ENCODE measurements around the gene HYAL4. TPM values are rescaled to one million over a fixed set of nuclear protein-coding genes. Genes with fewer than 3 reads are reported as not detected.
"Not testable (repeated sequence)": the region's sequence is repeated elsewhere in the genome, so short reads cannot be mapped to it uniquely, and the experiment has no call there.

HYAL4 gene
- total and polyA plus RNA-seq, 5 donors from 2014 or later: not detected

DNA sequence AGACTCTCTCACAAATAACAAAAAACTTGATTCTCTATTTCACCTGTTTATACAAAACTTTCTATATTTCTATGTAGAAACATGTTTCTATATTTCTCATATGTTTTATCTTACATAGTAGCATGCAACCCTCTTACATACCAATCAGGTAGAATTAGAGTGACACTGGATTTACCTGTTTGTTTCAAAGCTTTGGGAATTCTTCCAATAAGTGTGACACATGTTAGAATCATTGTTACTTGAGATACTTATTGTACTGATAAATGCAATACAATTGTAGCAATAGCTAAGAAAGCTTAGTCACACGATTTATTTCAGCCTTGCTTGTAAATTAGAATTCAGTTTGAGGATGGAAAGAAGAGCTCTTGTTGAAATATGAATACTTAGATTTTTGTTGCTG, 4.9 kb downstream of the HYAL4 start:
- H3K36me3 Mint-ChIP-seq: no peaks in the 10 kb centered on the region
- Histone ChIP-seq H3K9me3 (ENCODE audit: control insufficient read depth in 2 of 2, low read length in 2 of 2) (no peaks in the 10 kb centered on the region), H3K4me3 (ENCODE audit: low read depth, low read length) (no peak overlapping the region), H3K4me1 (ENCODE audit: control insufficient read depth, insufficient read depth, low read length, poor library complexity, severe bottlenecking) (no peaks in the 10 kb centered on the region), H3K27me3 (ENCODE audit: control insufficient read depth, insufficient read depth, low read length) (no peaks in the 10 kb centered on the region), H3K27ac (ENCODE audit: insufficient read depth, low read length, poor library complexity, severe bottlenecking) (no peak overlapping the region), H3K36me3 (ENCODE audit: control insufficient read depth, insufficient read depth, low read length) (no peaks in the 10 kb centered on the region)
- no peak overlapping the region for H3K27ac Mint-ChIP-seq
- DNase-seq (no peak), ATAC-seq (ENCODE audit: low read depth in 2 of 2) (no peak)
- H3K9me3 Mint-ChIP-seq: peaks cover 0 to 11% (median 0%) of the 10 kb centered on the region in 7 donors
- H3K4me3 Mint-ChIP-seq: no peak overlapping the region
- H3K27me3 Mint-ChIP-seq: no peaks in the 10 kb centered on the region
- H3K4me1 Mint-ChIP-seq: no peaks in the 10 kb centered on the region

DNA sequence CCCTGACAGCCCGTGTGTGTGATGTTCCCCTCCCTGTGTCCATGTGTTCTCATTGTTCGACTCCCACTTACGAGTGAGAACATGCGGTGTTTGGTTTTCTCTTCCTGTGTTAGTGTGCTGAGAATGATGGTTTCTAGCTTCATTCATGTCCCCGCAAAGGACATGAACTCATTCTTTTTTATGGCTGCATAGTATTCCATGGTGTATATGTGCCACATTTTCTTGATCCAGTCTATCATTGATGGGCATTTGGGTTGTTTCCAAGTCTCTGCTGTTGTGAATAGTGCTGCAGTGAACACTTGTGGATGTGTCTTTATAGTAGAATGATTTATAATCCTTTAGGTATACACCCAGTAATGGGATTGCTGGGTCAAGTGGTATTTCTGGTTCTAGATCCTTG, 6.4 kb downstream of the HYAL4 start:
- not testable (repeated sequence) for H3K4me1 Mint-ChIP-seq; H3K27me3 ChIP-seq (ENCODE audit: control insufficient read depth, insufficient read depth, low read length); H3K4me1 ChIP-seq (ENCODE audit: control insufficient read depth, insufficient read depth, low read length, poor library complexity, severe bottlenecking); H3K4me3 Mint-ChIP-seq; DNase-seq; H3K36me3 Mint-ChIP-seq; ATAC-seq (ENCODE audit: low read depth in 2 of 2); H3K36me3 ChIP-seq (ENCODE audit: control insufficient read depth, insufficient read depth, low read length); H3K27ac ChIP-seq (ENCODE audit: insufficient read depth, low read length, poor library complexity, severe bottlenecking); H3K27ac Mint-ChIP-seq; H3K9me3 ChIP-seq (ENCODE audit: control insufficient read depth in 2 of 2, low read length in 2 of 2); H3K4me3 ChIP-seq (ENCODE audit: low read depth, low read length); H3K27me3 Mint-ChIP-seq
- peaks cover 0 to 18% (median 6%) of the 10 kb centered on the region in 7 donors for H3K9me3 Mint-ChIP-seq

DNA sequence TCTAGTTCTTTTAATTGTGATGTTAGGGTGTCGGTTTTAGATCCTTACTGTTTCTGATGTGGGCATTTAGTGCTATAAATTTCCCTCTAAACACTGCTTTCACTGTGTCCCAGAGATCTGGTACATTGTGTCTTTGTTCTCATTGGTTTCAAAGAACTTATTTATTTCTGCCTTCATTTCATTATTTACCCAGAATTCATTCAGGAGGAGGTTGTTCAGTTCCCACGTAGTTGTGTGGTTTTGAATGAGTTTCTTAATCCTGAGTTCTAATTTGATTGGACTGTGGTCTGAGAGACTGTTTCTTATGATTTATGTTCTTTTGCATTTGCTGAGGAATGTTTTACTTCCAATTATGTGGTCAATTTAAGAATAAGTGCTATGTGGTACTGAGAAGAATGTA, 9.3 kb downstream of the HYAL4 start:
- not testable (repeated sequence) for H3K4me1 ChIP-seq (ENCODE audit: control insufficient read depth, insufficient read depth, low read length, poor library complexity, severe bottlenecking); H3K27me3 ChIP-seq (ENCODE audit: control insufficient read depth, insufficient read depth, low read length); ATAC-seq (ENCODE audit: low read depth in 2 of 2); H3K27ac Mint-ChIP-seq; H3K4me1 Mint-ChIP-seq; H3K27me3 Mint-ChIP-seq; H3K36me3 ChIP-seq (ENCODE audit: control insufficient read depth, insufficient read depth, low read length); DNase-seq; H3K9me3 ChIP-seq (ENCODE audit: control insufficient read depth in 2 of 2, low read length in 2 of 2); H3K36me3 Mint-ChIP-seq; H3K4me3 ChIP-seq (ENCODE audit: low read depth, low read length); H3K27ac ChIP-seq (ENCODE audit: insufficient read depth, low read length, poor library complexity, severe bottlenecking); H3K4me3 Mint-ChIP-seq
- peaks cover 0 to 18% (median 6%) of the 10 kb centered on the region in 7 donors for H3K9me3 Mint-ChIP-seq

DNA sequence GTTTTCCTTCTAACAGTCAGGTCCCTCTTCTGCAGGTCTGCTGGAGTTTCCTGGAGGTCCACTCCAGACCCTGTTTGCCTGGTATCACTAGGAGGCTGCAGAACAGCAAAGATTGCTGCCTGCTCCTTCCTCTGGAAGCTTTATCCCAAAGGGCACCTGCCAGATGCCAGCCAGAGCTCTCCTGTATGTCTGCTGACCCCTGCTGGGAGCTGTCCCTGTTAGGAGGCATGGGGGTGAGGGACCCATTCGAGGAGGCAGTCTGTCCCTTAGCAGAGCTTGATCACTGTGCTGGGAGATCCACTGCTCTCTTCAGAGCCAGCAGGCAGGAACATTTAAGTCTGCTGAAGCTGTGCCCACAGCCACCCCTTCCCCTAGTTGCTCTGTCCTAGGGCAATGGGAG, 11.5 kb downstream of the HYAL4 start:
- H3K27me3 Mint-ChIP-seq; H3K4me3 ChIP-seq (ENCODE audit: low read depth, low read length); H3K27ac Mint-ChIP-seq; ATAC-seq (ENCODE audit: low read depth in 2 of 2); H3K9me3 ChIP-seq (ENCODE audit: control insufficient read depth in 2 of 2, low read length in 2 of 2); H3K36me3 ChIP-seq (ENCODE audit: control insufficient read depth, insufficient read depth, low read length); H3K27ac ChIP-seq (ENCODE audit: insufficient read depth, low read length, poor library complexity, severe bottlenecking); H3K36me3 Mint-ChIP-seq; H3K27me3 ChIP-seq (ENCODE audit: control insufficient read depth, insufficient read depth, low read length); H3K4me3 Mint-ChIP-seq; H3K4me1 ChIP-seq (ENCODE audit: control insufficient read depth, insufficient read depth, low read length, poor library complexity, severe bottlenecking); H3K4me1 Mint-ChIP-seq; DNase-seq: not testable (repeated sequence)
- peaks cover 0 to 18% (median 6%) of the 10 kb centered on the region in 7 donors for H3K9me3 Mint-ChIP-seq

DNA sequence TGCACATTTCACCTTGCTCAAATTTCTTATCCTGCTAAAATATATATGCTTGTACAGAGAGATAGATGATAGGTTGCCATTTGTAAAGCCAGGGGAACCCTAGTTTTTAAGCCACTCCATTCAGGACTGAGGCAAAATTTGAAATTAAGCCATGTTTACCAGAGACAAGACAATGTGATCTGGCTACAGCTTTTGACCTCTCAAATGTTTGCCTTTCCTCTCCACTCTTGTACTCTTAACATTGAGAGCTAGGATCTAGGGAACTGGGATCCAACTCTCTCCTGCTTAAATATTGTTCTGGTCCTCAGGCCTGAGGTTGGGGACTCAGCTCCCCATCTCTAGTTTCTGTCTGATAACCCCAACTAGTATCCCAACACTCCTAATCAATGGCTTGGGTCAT, 15.9 kb downstream of the HYAL4 start:
- Histone ChIP-seq H3K36me3 (ENCODE audit: control insufficient read depth, insufficient read depth, low read length) (no peaks in the 10 kb centered on the region), H3K27ac (ENCODE audit: insufficient read depth, low read length, poor library complexity, severe bottlenecking) (no peak overlapping the region), H3K4me3 (ENCODE audit: low read depth, low read length) (no peak overlapping the region), H3K4me1 (ENCODE audit: control insufficient read depth, insufficient read depth, low read length, poor library complexity, severe bottlenecking) (no peaks in the 10 kb centered on the region), H3K27me3 (ENCODE audit: control insufficient read depth, insufficient read depth, low read length) (no peaks in the 10 kb centered on the region), H3K9me3 (ENCODE audit: control insufficient read depth in 2 of 2, low read length in 2 of 2) (no peaks in the 10 kb centered on the region)
- no peak for DNase-seq
- Mint-ChIP-seq H3K4me1 (no peaks in the 10 kb centered on the region), H3K9me3 (peaks cover 0 to 2% (median under 1%) of the 10 kb centered on the region in 7 donors), H3K4me3 (no peak overlapping the region), H3K27me3 (peaks cover 15% of the 10 kb centered on the region), H3K27ac (no peak overlapping the region), H3K36me3 (no peaks in the 10 kb centered on the region)
- ATAC-seq (ENCODE audit: low read depth in 2 of 2): no peak

DNA sequence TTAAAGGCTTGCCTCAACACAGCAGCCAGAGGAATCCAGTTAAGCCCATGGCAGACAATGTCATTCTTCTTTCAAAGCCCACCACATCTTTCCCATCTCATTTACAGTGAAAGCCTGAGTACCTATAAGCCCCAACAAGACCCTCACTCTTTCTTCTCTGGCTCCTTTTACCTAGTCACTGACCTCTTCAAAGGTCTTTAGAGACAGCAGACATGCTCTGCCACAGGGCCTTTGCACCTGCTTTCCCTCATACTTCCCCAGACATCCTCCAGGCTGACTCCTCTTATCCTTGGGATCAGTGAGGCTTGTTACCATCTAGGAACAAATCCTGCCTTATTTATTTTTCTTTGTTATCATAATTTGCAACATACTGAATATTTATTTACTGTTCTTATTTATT, 17.8 kb downstream of the HYAL4 start:
- DNase-seq: no peak
- H3K27ac ChIP-seq (ENCODE audit: insufficient read depth, low read length, poor library complexity, severe bottlenecking): no peak overlapping the region
- no peak overlapping the region for H3K4me3 ChIP-seq (ENCODE audit: low read depth, low read length)
- Mint-ChIP-seq H3K4me1 (no peaks in the 10 kb centered on the region), H3K27me3 (peaks cover 15% of the 10 kb centered on the region), H3K4me3 (no peak overlapping the region), H3K9me3 (peaks cover 0 to 3% (median 0%) of the 10 kb centered on the region in 7 donors), H3K27ac (no peak overlapping the region), H3K36me3 (no peaks in the 10 kb centered on the region)
- H3K27me3 ChIP-seq (ENCODE audit: control insufficient read depth, insufficient read depth, low read length): no peaks in the 10 kb centered on the region
- no peaks in the 10 kb centered on the region for H3K9me3 ChIP-seq (ENCODE audit: control insufficient read depth in 2 of 2, low read length in 2 of 2)
- H3K36me3 ChIP-seq (ENCODE audit: control insufficient read depth, insufficient read depth, low read length): no peaks in the 10 kb centered on the region
- H3K4me1 ChIP-seq (ENCODE audit: control insufficient read depth, insufficient read depth, low read length, poor library complexity, severe bottlenecking): no peaks in the 10 kb centered on the region
- ATAC-seq (ENCODE audit: low read depth in 2 of 2): no peak

DNA sequence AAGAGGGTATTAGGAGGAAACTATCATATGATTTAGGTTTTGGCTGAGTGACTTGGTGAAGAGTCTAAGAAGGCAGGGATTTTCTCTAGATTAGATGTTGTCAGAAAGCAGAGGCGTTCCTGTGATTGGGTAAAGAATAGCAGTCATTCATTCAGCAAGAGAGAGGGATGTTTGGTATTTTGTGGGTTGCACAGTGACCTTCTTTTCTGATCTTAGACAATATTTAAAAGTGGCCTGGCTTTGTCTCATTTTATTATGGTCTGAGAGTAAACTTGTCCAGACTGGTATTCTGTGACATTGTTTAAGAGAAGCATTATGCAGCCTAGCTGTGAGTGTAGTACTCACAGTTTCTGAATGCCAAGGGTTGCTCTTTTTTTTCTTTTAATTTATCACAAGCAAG, 18.5 kb downstream of the HYAL4 start:
- H3K4me1 ChIP-seq (ENCODE audit: control insufficient read depth, insufficient read depth, low read length, poor library complexity, severe bottlenecking): no peaks in the 10 kb centered on the region
- H3K27me3 Mint-ChIP-seq: peaks cover 15% of the 10 kb centered on the region
- no peak overlapping the region for H3K4me3 Mint-ChIP-seq
- no peaks in the 10 kb centered on the region for H3K36me3 Mint-ChIP-seq
- no peak for DNase-seq
- no peaks in the 10 kb centered on the region for H3K4me1 Mint-ChIP-seq
- peaks cover 0 to 3% (median 0%) of the 10 kb centered on the region in 7 donors for H3K9me3 Mint-ChIP-seq
- no peaks in the 10 kb centered on the region for H3K27me3 ChIP-seq (ENCODE audit: control insufficient read depth, insufficient read depth, low read length)
- no peak overlapping the region for H3K27ac Mint-ChIP-seq
- no peaks in the 10 kb centered on the region for H3K36me3 ChIP-seq (ENCODE audit: control insufficient read depth, insufficient read depth, low read length)
- no peaks in the 10 kb centered on the region for H3K9me3 ChIP-seq (ENCODE audit: control insufficient read depth in 2 of 2, low read length in 2 of 2)
- ATAC-seq (ENCODE audit: low read depth in 2 of 2): no peak
- H3K4me3 ChIP-seq (ENCODE audit: low read depth, low read length): no peak overlapping the region
- no peak overlapping the region for H3K27ac ChIP-seq (ENCODE audit: insufficient read depth, low read length, poor library complexity, severe bottlenecking)

DNA sequence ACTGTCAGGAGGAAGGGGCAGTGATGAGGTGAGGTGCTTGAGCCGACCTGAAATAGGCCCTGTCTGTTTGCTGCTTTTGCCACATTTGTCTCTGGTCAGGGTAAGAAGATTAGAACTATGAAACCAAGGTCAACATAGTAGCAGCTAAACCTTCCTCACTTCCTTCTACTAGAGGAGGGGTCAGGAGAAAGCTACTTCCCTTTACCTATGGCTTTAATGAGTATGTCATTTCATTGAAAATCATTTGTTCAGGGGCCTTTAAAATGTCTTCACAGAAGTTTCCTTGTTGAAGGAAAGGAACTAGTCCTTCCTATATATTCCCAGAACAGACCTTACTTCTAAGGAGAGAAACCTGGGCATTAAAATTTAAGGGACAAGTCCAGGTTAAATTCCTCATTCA, 19.0 kb downstream of the HYAL4 start:
- H3K36me3 Mint-ChIP-seq: no peaks in the 10 kb centered on the region
- peaks cover 15% of the 10 kb centered on the region for H3K27me3 Mint-ChIP-seq

More for the DNA sequence above, 19.0 kb downstream of the HYAL4 start:
- no peak overlapping the region for H3K27ac Mint-ChIP-seq
- no peak overlapping the region for H3K4me3 Mint-ChIP-seq
- peaks cover 0 to 3% (median 0%) of the 10 kb centered on the region in 7 donors for H3K9me3 Mint-ChIP-seq
- DNase-seq: no peak
- Histone ChIP-seq H3K27me3 (ENCODE audit: control insufficient read depth, insufficient read depth, low read length) (no peaks in the 10 kb centered on the region), H3K27ac (ENCODE audit: insufficient read depth, low read length, poor library complexity, severe bottlenecking) (no peak overlapping the region), H3K4me3 (ENCODE audit: low read depth, low read length) (no peak overlapping the region), H3K36me3 (ENCODE audit: control insufficient read depth, insufficient read depth, low read length) (no peaks in the 10 kb centered on the region), H3K4me1 (ENCODE audit: control insufficient read depth, insufficient read depth, low read length, poor library complexity, severe bottlenecking) (no peaks in the 10 kb centered on the region), H3K9me3 (ENCODE audit: control insufficient read depth in 2 of 2, low read length in 2 of 2) (no peaks in the 10 kb centered on the region)
- H3K4me1 Mint-ChIP-seq: no peaks in the 10 kb centered on the region
- ATAC-seq (ENCODE audit: low read depth in 2 of 2): no peak
